ENCODE measurements around the gene DOK6. TPM values are rescaled to one million over a fixed set of nuclear protein-coding genes. Genes with fewer than 3 reads are reported as not detected.

Gene DOK6
- total and polyA plus RNA-seq, 10 of the 15 experiments (the other 5 are each of a cell fraction or from before 2014, with no cell fraction given) = 0.01 to 0.09 (median 0.04) TPM; not detected in 4

- Histone ChIP-seq H3K4me2 (ENCODE audit: control insufficient read depth, insufficient read depth) (no peak overlapping the region), H3K27ac (ENCODE audit: control insufficient read depth, insufficient read depth) (no peak overlapping the region), H3K36me3 (ENCODE audit: control insufficient read depth in 2 of 2, insufficient read depth in 2 of 2, low read length in 1 of 2) (no peaks in the 10 kb centered on the region), H3K4me3 (no peak overlapping the region), H3K4me1 (ENCODE audit: control insufficient read depth, insufficient read depth, low read length) (no peaks in the 10 kb centered on the region), H3K9ac (ENCODE audit: control insufficient read depth, insufficient read depth, low read length) (no peak overlapping the region), H2AFZ (ENCODE audit: control insufficient read depth, low read depth, low read length) (no peak overlapping the region), H3K9me3 (replicated peaks; ENCODE audit: control insufficient read depth, insufficient read depth, low read length) (no peaks in the 10 kb centered on the region), H3K79me2 (ENCODE audit: control insufficient read depth, insufficient read depth, low read length) (no peaks in the 10 kb centered on the region), H3K27me3 (replicated peaks in 1 of 2; ENCODE audit: control insufficient read depth in 2 of 2, insufficient read depth in 2 of 2, low read length in 1 of 2) (no peaks in the 10 kb centered on the region), H4K20me1 (ENCODE audit: control insufficient read depth, insufficient read depth) (no peaks in the 10 kb centered on the region)
- DNase-seq (ENCODE audit: low read depth, low spot score) (no peak), FAIRE-seq (no peak), ATAC-seq (peak; percentile 25; the same call in 1 of the 3 replicates)
- 21% methylated on average over 5 of the region's 5 CpGs for WGBS (ENCODE audit: insufficient coverage, insufficient replicate concordance, low lambda C conversion rate, missing lambda C conversion rate)
- in situ Hi-C loops (cut with MboI) = no loop called here
- no TSS peak for BruUV-seq (replicated peaks)
- ChIA-PET CTCF (no interaction called here), POLR2A (no interaction called here), SMC1A (ENCODE audit: uncharacterized antibody, unreplicated experiment) (no interaction called here), RAD21 (ENCODE audit: unreplicated experiment) (no interaction called here)
- TF ChIP-seq USF1 (IDR thresholded peaks at IDR 0.05; ENCODE audit: borderline replicate concordance, extremely low read length, insufficient read depth, low read depth, low read length) (no peak), CHD2 (IDR thresholded peaks at IDR 0.05; ENCODE audit: borderline replicate concordance, low read depth, low read length) (no peak), CREB1 (IDR thresholded peaks at IDR 0.05; ENCODE audit: low read depth) (no peak), ZBTB33 (IDR thresholded peaks at IDR 0.05) (no peak), RB1 (IDR thresholded peaks at IDR 0.05; ENCODE audit: borderline replicate concordance) (no peak), MEF2A (IDR thresholded peaks at IDR 0.05; ENCODE audit: insufficient read depth, low read depth, low read length) (no peak), RCOR1 (conservative IDR thresholded peaks at IDR 0.05; ENCODE audit: low read depth, low read length) (no peak), HDAC6 (IDR thresholded peaks at IDR 0.05; ENCODE audit: unreplicated experiment) (no peak), KDM1A (IDR thresholded peaks at IDR 0.05; ENCODE audit: borderline replicate concordance) (no peak)
- intact Hi-C loops (cut with micrococcal nuclease; ENCODE audit: unreplicated experiment) = no loop called here
Observed at GRCh38 chr18:69495338-69495737, 94.7 kb downstream of the DOK6 start.
